Heart right ventricle (tissue), 16 donors: ENCODE results near the gene COL5A1. TPM values are rescaled to one million over a fixed set of nuclear protein-coding genes. Genes with fewer than 3 reads are reported as not detected.

Experiments
- ATAC-seq, 8 donors: fragments of 200-7000 bp; cut with Tn5 transposase; one replicate each; pipeline ENCODE4 v1.9.1; 2020; ENCODE audit warnings: mild to moderate bottlenecking in 8 of 8, moderate library complexity in 8 of 8, moderate number of reproducible peaks in 1 of 8
- DNase-seq, 2 donors: peaks; one replicate each; pipeline ENCODE4 v3.0.0-alpha.2; 2020
- H3K27ac ChIP-seq, 10 donors: fragments of 200-600 bp; sonication (generic) in 2 of 10; one replicate each; pipeline versions ENCODE4 v1.5.0 to v1.8.0; 2020 to 2022; ENCODE audit warnings: mild to moderate bottlenecking in 3 of 10
- H3K27me3 ChIP-seq, 7 donors: fragments of 200-600 bp; one replicate each; pipeline ENCODE4 v1.8.0; 2021 to 2022; ENCODE audit warnings: mild to moderate bottlenecking in 2 of 7
- H3K36me3 ChIP-seq, 9 donors: fragments of 200-600 bp; sonication (generic) in 1 of 9; one replicate each; pipeline versions ENCODE4 v1.5.0 to v1.8.0; 2020 to 2022; ENCODE audit warnings: mild to moderate bottlenecking in 2 of 9
- H3K4me1 ChIP-seq, 9 donors: fragments of 200-600 bp; sonication (generic) in 1 of 9; one replicate each; pipeline versions ENCODE4 v1.5.0 to v1.8.0; 2020 to 2022; ENCODE audit warnings: mild to moderate bottlenecking in 4 of 9
- H3K4me3 ChIP-seq, 10 donors: fragments of 200-600 bp; sonication (generic) in 2 of 10; one replicate each; pipeline versions ENCODE4 v1.5.0 to v1.8.0; 2020 to 2022; ENCODE audit warnings: mild to moderate bottlenecking in 7 of 10, moderate library complexity in 2 of 10
- H3K9me3 ChIP-seq, 11 donors: fragments of 200-600 bp in 10 of 11; sonication (generic) in 2 of 11; one replicate each; pipeline versions ENCODE4 v1.5.0 to v1.8.0; 2013 to 2022; ENCODE audit warnings: mild to moderate bottlenecking in 2 of 11, control low read depth in 1 of 11, moderate library complexity in 1 of 11
- CTCF ChIP-seq, 9 donors: fragments of 200-600 bp; sonication (generic) in 2 of 9; IDR thresholded peaks; one replicate each; pipeline versions ENCODE4 v1.5.0 to v1.8.0; 2021 to 2022; ENCODE audit warnings: antibody characterized with exemption in 9 of 9, mild to moderate bottlenecking in 5 of 9, moderate library complexity in 1 of 9
- WGBS, 2 donors: extraction: QIAGEN DNeasy Blood & Tissue Kit; methylation state at CpG; one replicate each; pipeline ENCODE4 v1.1.7; 2013; ENCODE audit warnings: inconsistent platforms in 1 of 2; 5-methylcytosine and 5-hydroxymethylcytosine counted together
- intact Hi-C, 10 donors: fragments of 100-400 bp; cut with DNase I; formaldehyde crosslinking; loops; one replicate each; pipeline versions ENCODE4 v1.11.1 to v1.14.2; 2022
- polyA plus RNA-seq, 2 donors: library from polyadenylated mRNA; stranded (reverse); fragments of 200-250 nt; gene quantifications; one replicate each; pipeline ENCODE4 v1.2.3, GENCODE V29; 2013
- total RNA-seq, 10 donors: library from RNA; stranded (reverse); fragmentation: NEBNext Ultra II Directional in 3 of 10; extraction: Animal tissue kit (Norgen Biotek cat#: 25700) in 3 of 10; gene quantifications; one replicate each; pipeline versions ENCODE4 v1.2.1 to v1.2.4, GENCODE V29; 2021 to 2023
- donor health status: Arrhythmogenic right ventricular cardiomyopathy.
- donor health status: ischemic (EF 13 %, LVEDD 7.1; RV severe dilation, severe dysfunction).
- donor health status: healthy with polysubstance abuse.
- donor health status: DM: no; HTN: yes; CAD: no.
- donor health status: DM: no; HTN: no; CAD: no.
- donor health status: ischemic (EF 25% LVEDD 6.9; RV normal size, moderate dysfunction).
- donor health status: ischemic (EF 25% LVEDD 5.7; RV mildly dilated, moderate dysfunction).
- donor health status: healthy.
- donor health status: DM: yes; HTN: yes; CAD: no.
- donor health status: Ischemic cardiomyopathy.
- donor health status: ischemic (EF 35%, LVEDD 5.7; RV mildly dilated, moderate dysfunction).
- donor health status: nonischemic (EF 11% LVEDD 7.7; RV severe dilation, severe dysfunction).
- donor health status: DM: yes; HTN: yes; CAD: no.
- donor health status: PGD.
- donor health status: ischemic (EF 29% LVEDD 5.4; RV normal size, mild dysfunction).
- donor health status: nonischemic (EF 23%, LVEDD 6.1; RV moderate dilation, normal function).

COL5A1 gene
- total and polyA plus RNA-seq, 12 donors: 8.1 to 60.0 (median 13.3) TPM

GRCh38 chr9:134632329-134632728 is 9.3 kb upstream of the COL5A1 start:
- no peak for TF ChIP-seq CTCF (IDR thresholded peaks at IDR 0.05)
- H3K4me3 ChIP-seq: no peak overlapping the region
- no peak overlapping the region for H3K27ac ChIP-seq
- H3K4me1 ChIP-seq: no peaks in the 10 kb centered on the region
- H3K27me3 ChIP-seq: peaks cover 0 to 7% (median 0%) of the 10 kb centered on the region in 7 donors
- intact Hi-C loops: no loop called here
- H3K9me3 ChIP-seq: no peaks in the 10 kb centered on the region
- WGBS, 2 donors: 94 to 95% methylated on average over 9 of the region's 9 CpGs
- DNase-seq (no peak), ATAC-seq (no peak)
- H3K36me3 ChIP-seq: no peaks in the 10 kb centered on the region

GRCh38 chr9:134633362-134634142 is 8.1 kb upstream of the COL5A1 start:
- intact Hi-C loops: no loop called here
- Histone ChIP-seq H3K9me3 (no peaks in the 10 kb centered on the region), H3K27me3 (peaks cover 0 to 7% (median 0%) of the 10 kb centered on the region in 7 donors), H3K36me3 (no peaks in the 10 kb centered on the region), H3K4me1 (peaks cover 0 to 4% (median 0%) of the 10 kb centered on the region in 9 donors), H3K27ac (no peak overlapping the region), H3K4me3 (no peak overlapping the region)
- ATAC-seq: no peak
- 90 to 92% methylated on average over 16 of the region's 16 CpGs for WGBS, 2 donors
- DNase-seq: no peak
- no peak for TF ChIP-seq CTCF (IDR thresholded peaks at IDR 0.05)

- Histone ChIP-seq H3K4me1 (peaks cover 0 to 4% (median 0%) of the 10 kb centered on the region in 9 donors), H3K4me3 (no peak overlapping the region), H3K27ac (no peak overlapping the region), H3K27me3 (peaks cover 0 to 7% (median 0%) of the 10 kb centered on the region in 7 donors), H3K9me3 (no peaks in the 10 kb centered on the region), H3K36me3 (no peaks in the 10 kb centered on the region)
- ATAC-seq (no peak), DNase-seq (no peak)
- intact Hi-C loops: no loop called here
- 91 to 94% methylated on average over 9 of the region's 9 CpGs for WGBS, 2 donors
- TF ChIP-seq CTCF (IDR thresholded peaks at IDR 0.05): no peak
These were observed 7.4 kb upstream of the COL5A1 start for GRCh38 chr9:134634176-134634575.

GRCh38 chr9:134634667-134635230 is 6.9 kb upstream of the COL5A1 start:
- WGBS, 2 donors: 94% methylated on average over 15 of the region's 15 CpGs
- Histone ChIP-seq H3K27ac (no peak overlapping the region), H3K4me1 (peaks cover 0 to 4% (median 0%) of the 10 kb centered on the region in 9 donors), H3K9me3 (no peaks in the 10 kb centered on the region), H3K27me3 (peaks cover 0 to 4% (median 0%) of the 10 kb centered on the region in 7 donors), H3K36me3 (no peaks in the 10 kb centered on the region), H3K4me3 (no peak overlapping the region)
- intact Hi-C loops: no loop called here
- TF ChIP-seq CTCF (IDR thresholded peaks at IDR 0.05): no peak
- ATAC-seq (no peak), DNase-seq (no peak)
